Right atrium auricular region (tissue), 2 donors: ENCODE data around the gene APH1A. TPM values are rescaled to one million over a fixed set of nuclear protein-coding genes. Genes with fewer than 3 reads are reported as not detected.

Experiments used
- DNase-seq: peaks from one replicate; pipeline ENCODE4 v3.0.0-alpha.2; 2019; ENCODE audit warnings: low spot score
- H3K27ac ChIP-seq, 2 donors: fragments of 200-600 bp; sonication (generic); 1 replicate in 1 of 2; 2 replicates in 1 of 2; pipeline ENCODE4 v1.5.1; 2016 to 2019
- H3K27me3 ChIP-seq, 2 donors: fragments of 200-600 bp; sonication (generic); one replicate each; pipeline versions ENCODE4 v1.5.1 to v1.6.0; 2017 to 2019
- H3K36me3 ChIP-seq: fragments of 200-600 bp; sonication (generic); one replicate; pipeline ENCODE4 v1.5.1; 2016
- H3K4me1 ChIP-seq, 2 donors: fragments of 200-600 bp; sonication (generic); one replicate each; pipeline versions ENCODE4 v1.5.1 to v1.6.0; 2017 to 2019
- H3K4me3 ChIP-seq, 2 donors: fragments of 200-600 bp; sonication (generic); 1 replicate in 1 of 2; 2 replicates in 1 of 2; pipeline ENCODE4 v1.5.1; 2017 to 2019; ENCODE audit warnings: mild to moderate bottlenecking in 1 of 2, moderate library complexity in 1 of 2
- H3K9me3 ChIP-seq, 2 donors: fragments of 200-600 bp; sonication (generic); one replicate each; pipeline ENCODE4 v1.5.1; 2019
- CTCF ChIP-seq, 2 donors: fragments of 200-600 bp; sonication (generic); IDR thresholded peaks; one replicate each; pipeline ENCODE4 v1.5.1; 2019; ENCODE audit warnings: antibody characterized with exemption in 2 of 2
- total RNA-seq, 2 donors: library from RNA; depleted of rRNA; stranded (reverse); fragments of >200 nt; gene quantifications; one replicate each; pipeline ENCODE4 v1.1.0, GENCODE V29; 2016

Gene APH1A
- total RNA-seq, 2 donors from 2014 or later: 60.6 to 64.9 TPM

GRCh38 chr1:150302338-150302737 is 33.5 kb upstream of the APH1A start:
- no peak overlapping the region for H3K27ac ChIP-seq
- H3K4me3 ChIP-seq: no peak overlapping the region
- no peaks in the 10 kb centered on the region for H3K27me3 ChIP-seq
- H3K9me3 ChIP-seq: no peaks in the 10 kb centered on the region
- DNase-seq: no peak
- no peaks in the 10 kb centered on the region for H3K4me1 ChIP-seq
- peaks cover 38% of the 10 kb centered on the region for H3K36me3 ChIP-seq
- TF ChIP-seq CTCF (IDR thresholded peaks at IDR 0.05): no peak

- H3K4me1 ChIP-seq: no peaks in the 10 kb centered on the region
- TF ChIP-seq CTCF (IDR thresholded peaks at IDR 0.05): no peak
- no peak overlapping the region for H3K27ac ChIP-seq
- peaks cover 55% of the 10 kb centered on the region for H3K36me3 ChIP-seq
- DNase-seq: no peak
- H3K27me3 ChIP-seq: no peaks in the 10 kb centered on the region
- H3K4me3 ChIP-seq: no peak overlapping the region
- no peaks in the 10 kb centered on the region for H3K9me3 ChIP-seq
Measured at GRCh38 chr1:150299716-150300115, 30.9 kb upstream of the APH1A start.

- Histone ChIP-seq H3K4me3 (no peak overlapping the region), H3K4me1 (peaks cover 0 to 13% of the 10 kb centered on the region in 2 donors), H3K36me3 (peaks cover 32% of the 10 kb centered on the region), H3K27me3 (no peaks in the 10 kb centered on the region), H3K9me3 (no peaks in the 10 kb centered on the region), H3K27ac (no peak overlapping the region)
- TF ChIP-seq CTCF (IDR thresholded peaks at IDR 0.05): no peak
- no peak for DNase-seq
Measured at GRCh38 chr1:150295476-150295875, 26.7 kb upstream of the APH1A start.

GRCh38 chr1:150293433-150294253 is 24.8 kb upstream of the APH1A start, which contains the start of gene MRPS21:
Gene MRPS21 (plus strand): TSS chr1:150293861. CDS start chr1:150294367, 506 bp downstream.
- peak; percentile 93 for DNase-seq
- no peaks in the 10 kb centered on the region for H3K27me3 ChIP-seq
- peak within 1 kb of the TSS; percentile 83 to 84 for H3K27ac ChIP-seq
- no peaks in the 10 kb centered on the region for H3K9me3 ChIP-seq
- no peak for TF ChIP-seq CTCF (IDR thresholded peaks at IDR 0.05)
- H3K4me1 ChIP-seq: peaks cover 0 to 13% of the 10 kb centered on the region in 2 donors
- H3K36me3 ChIP-seq: peaks cover 23% of the 10 kb centered on the region
- peak within 1 kb of the TSS; percentile 80 to 83 for H3K4me3 ChIP-seq

- Histone ChIP-seq H3K27me3 (no peaks in the 10 kb centered on the region), H3K36me3 (peaks cover 17% of the 10 kb centered on the region), H3K4me3 (no peak overlapping the region), H3K4me1 (peaks cover 0 to 8% of the 10 kb centered on the region in 2 donors), H3K9me3 (no peaks in the 10 kb centered on the region), H3K27ac (no peak overlapping the region)
- no peak for DNase-seq
- no peak for TF ChIP-seq CTCF (IDR thresholded peaks at IDR 0.05)
Measured at GRCh38 chr1:150288822-150289221, 20.0 kb upstream of the APH1A start.
